Measurements from ENCODE around the gene SLC10A2. TPM values are rescaled to one million over a fixed set of nuclear protein-coding genes. Genes with fewer than 3 reads are reported as not detected.
A peak's percentile ranks its signal among the peaks of the same experiment; 100 is the strongest.

SLC10A2 gene
- total RNA-seq, 1 donor from 2014 or later = not detected

DNA sequence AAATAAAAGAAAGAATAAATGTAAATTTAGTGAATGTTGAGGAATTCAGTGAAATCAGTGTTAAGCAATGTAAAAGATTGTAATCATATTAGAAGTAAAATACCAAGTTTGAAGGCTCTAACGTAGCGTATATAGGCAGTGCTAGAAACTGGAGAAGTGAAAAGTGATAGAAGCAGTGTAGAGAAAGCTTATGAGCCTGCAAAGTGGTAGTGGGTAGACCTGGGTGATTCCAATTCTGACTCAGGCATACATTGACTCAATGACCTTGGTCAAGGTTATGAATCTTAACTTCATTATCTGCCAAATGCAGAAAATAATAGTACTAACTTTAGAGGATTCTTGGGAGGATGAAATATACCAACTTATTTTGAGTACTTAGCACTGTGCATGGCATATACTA lies 4.1 kb downstream of the SLC10A2 start:
- ATAC-seq (no peak), DNase-seq (ENCODE audit: missing footprints) (no peak)
- intact Hi-C loops (cut with DNase I) = no loop called here

DNA sequence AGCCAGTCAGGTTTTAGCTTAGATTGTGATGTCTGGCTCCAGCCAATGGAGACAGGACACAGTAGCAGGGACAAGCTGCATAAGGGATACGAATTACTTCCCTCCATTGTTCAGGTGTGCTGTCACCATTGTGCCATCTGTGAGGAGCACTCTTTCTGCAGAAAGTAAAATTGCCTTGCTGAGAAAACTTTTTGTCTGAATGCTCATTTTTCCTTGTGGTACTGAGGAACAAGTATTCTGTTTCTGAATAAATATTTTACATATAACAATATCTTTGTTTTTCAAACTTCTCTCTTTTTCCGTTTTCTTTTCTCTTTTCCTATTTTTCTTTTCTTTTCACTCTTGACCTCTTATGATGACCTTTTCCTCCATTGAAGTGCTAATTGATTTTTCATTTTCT lies 10.2 kb downstream of the SLC10A2 start:
- DNase-seq (ENCODE audit: missing footprints) (no peak), ATAC-seq (no peak)
- intact Hi-C loops (cut with DNase I) = no loop called here

DNA sequence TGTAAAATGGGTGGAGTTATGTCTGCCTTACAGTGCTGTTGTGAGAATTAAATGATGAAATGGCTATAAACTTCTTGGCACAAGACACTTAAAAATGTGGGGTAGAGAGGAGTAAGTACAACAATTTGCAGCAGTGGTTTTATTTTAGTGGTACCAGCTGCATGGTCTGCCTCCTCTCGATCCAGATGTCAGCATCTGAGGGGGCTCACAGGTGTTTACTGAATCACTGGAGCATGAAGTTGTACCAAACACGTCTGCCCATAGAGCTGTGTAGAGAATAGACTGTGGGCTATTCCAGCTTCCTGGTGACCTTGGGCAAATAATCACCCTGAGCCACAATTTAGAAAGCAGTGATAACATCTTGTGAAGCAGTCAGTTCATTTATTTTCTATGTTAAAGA lies 11.1 kb downstream of the SLC10A2 start:
- ATAC-seq (no peak), DNase-seq (ENCODE audit: missing footprints) (no peak)
- intact Hi-C loops (cut with DNase I) = no loop called here

DNA sequence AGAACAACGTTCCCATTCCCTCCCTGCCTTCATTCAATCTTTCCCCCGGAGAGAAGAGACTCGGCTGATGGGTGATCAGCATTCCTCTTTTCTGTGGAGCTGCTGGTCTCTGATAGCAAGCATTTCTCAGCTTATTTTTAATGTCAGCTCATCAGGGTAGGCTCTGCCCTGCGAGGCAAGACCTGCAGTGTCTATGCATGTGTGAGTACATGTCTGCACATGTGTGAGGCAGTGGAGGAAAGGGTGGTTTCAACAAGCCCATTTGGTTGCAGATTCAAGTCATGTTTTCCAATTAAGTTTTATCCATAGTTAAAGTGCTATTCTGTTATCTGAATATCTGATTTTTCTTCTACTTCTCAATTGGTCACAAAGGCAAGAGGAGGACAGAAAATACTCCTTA lies 19.5 kb downstream of the SLC10A2 start:
- intact Hi-C loops (cut with DNase I) = no loop called here
- no peak for ATAC-seq
- no peak for DNase-seq (ENCODE audit: missing footprints)

DNA sequence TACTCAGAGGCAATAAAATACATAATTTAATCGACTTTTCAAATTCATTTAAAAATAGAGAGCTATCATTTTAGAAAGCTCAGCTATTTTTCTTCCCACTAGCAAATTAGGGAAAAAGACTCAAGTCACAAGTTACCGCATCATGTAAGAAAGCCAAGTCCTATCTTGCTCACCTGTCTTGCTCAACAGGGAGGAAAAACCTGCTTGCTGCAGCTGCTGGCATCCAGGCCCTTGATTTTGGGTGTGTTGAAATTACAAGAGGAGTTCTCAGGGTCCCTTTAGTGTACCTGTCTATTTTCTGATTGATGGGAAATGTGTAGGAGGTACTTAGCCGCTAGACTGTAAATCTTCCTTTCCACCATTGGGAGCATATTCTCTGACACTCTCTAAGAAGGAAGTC lies 22.2 kb downstream of the SLC10A2 start:
- intact Hi-C loops (cut with DNase I) = no loop called here
- ATAC-seq (no peak), DNase-seq (ENCODE audit: missing footprints) (no peak)

DNA sequence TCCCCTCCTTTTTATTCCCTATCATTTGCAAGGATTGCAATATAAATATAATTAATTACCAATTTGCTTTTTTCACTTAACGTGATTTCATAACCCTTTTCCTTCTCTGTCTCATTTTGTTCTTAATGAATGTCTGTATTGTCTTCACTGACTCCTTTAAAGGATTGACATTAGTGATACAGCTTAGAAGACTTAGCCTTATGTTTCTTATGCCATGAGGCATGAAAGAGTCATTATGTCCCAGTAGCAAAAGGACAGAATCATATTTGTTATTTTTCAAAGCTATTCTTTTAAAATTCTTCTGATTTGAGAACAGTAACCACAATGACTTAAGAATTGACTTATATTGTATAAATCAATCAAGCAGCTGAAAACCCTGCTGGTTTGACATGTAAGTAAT lies 26.2 kb downstream of the SLC10A2 start:
- DNase-seq (ENCODE audit: missing footprints) = no peak
- no peak for ATAC-seq
- intact Hi-C loops (cut with DNase I) = no loop called here

DNA sequence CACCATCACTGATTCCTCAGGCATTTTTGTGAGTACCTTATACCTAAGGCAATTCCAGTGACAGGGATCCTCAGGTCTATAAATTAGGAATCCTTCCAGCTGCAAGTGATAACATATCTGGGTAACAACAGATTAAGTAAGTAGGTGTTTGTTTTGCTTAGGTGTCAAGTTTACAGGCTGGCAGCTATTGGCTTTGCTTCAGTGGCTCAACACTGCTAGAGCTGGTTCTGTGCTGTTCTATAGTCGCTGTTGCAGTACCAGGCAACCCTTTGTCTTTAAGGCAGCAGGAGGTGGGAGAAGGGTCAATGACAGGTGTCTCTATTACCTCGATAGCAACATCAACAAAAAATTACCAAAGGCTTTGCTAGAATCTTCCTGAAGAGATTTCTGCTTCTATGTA lies 27.0 kb downstream of the SLC10A2 start:
- intact Hi-C loops (cut with DNase I) = no loop called here
- DNase-seq (ENCODE audit: missing footprints) (no peak), ATAC-seq (no peak)

DNA sequence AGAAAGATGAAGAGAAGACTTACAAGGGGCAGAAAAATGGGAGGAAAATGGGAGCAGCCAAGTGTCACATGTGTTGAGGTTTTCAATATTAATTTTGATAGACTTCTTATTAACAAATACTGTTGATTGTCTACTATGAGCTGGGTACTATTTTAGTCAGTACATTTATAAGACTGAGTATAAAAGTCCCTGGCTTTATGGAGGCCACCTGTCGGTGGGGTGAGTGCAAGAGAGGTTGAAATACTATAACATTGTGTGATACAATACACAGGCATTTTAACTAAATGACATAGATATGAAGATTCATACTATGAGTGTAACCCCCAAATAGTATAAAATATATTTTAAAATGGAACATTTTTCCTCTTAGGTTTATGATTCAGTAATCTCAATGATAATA lies 29.9 kb downstream of the SLC10A2 start:
- DNase-seq (ENCODE audit: missing footprints) = no peak
- ATAC-seq = no peak
- intact Hi-C loops (cut with DNase I) = no loop called here

DNA sequence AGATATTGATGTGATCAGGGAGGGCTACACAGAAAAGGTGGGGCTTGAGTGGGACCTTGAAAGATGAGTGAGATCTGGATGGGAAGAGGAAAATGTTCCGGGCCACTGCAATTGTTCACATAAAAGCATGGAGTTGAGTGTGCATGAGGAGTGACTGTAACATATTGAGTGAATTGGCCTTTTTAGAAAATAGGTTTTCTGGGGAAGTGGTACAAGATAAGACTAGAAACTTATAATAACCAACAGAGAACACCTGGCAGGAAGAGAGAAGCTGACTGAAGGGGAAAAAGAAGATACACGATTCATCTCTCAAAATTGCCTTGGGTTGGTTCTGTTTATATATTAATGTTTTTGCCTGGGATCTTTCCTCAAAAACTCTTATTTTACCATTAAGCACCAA lies 32.2 kb downstream of the SLC10A2 start:
- intact Hi-C loops (cut with DNase I) = no loop called here
- no peak for ATAC-seq
- DNase-seq (ENCODE audit: missing footprints) = no peak

DNA sequence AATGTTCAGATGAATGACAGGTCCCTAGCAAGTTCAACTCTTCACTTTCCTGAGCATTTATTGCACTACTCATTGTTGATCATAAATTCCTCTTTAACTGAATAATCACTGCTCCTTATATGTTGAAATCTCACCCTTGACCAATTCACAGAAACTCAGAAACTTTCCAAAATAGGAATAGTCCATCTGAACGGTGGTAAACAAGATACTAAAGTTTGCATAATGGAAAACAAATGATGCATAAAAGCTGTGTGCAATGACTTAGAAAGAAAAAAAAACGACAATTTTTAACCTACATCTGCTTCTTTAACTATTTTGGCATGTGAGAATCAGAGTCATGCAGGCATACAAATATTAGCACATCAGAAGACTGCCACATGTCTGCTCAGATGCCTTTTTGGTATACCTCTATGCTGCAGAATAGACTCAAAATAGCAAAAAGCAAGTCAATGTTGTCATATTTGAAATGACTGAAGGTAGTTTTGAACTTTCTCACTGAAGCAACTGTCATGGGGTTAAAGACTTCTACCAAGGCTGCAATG lies 34.8 kb downstream of the SLC10A2 start:
- ATAC-seq (no peak), DNase-seq (ENCODE audit: missing footprints) (no peak)
- intact Hi-C loops (cut with DNase I) = no loop called here

DNA sequence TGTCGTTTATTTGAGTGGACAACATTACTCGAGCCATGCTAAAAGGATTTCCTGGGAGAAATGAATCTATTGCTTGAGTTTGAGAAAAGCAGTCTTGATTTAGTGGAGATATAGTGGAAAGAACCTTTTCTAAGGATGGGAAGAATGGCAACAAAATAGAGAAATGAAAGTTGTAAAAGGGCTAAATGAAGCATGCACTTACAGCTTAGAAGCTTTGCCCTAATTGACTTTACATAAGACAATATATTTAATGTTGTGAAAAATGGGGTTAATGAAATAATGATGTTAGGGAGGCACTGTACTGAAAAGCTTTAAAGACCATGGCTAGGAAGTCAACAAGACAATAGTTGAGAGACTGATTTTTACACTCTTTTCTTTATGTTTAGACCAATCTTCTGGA lies 35.4 kb downstream of the SLC10A2 start:
- no peak for ATAC-seq
- no peak for DNase-seq (ENCODE audit: missing footprints)
- intact Hi-C loops (cut with DNase I) = no loop called here

DNA sequence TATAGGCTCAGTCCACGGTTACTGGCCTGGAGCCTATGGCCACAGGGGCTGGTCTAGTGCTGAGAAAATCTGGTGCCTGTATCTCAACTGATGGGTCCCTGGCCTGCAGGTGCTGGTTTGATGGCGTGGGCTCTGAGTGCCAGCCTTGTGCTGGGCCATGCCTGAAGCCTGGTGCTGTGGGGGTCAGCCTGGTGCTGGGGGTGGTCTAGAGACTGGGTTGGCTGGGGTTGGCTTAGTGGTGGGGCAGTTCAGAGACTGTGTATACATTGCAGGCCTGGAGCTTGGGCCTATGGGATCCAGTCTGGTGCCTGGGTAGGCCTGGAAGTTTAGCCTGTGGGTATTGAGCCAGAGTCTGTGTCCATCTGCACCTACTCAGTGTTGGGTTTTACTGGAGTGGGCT lies 36.4 kb downstream of the SLC10A2 start:
- ATAC-seq (no peak), DNase-seq (ENCODE audit: missing footprints) (no peak)
- intact Hi-C loops (cut with DNase I) = no loop called here

DNA sequence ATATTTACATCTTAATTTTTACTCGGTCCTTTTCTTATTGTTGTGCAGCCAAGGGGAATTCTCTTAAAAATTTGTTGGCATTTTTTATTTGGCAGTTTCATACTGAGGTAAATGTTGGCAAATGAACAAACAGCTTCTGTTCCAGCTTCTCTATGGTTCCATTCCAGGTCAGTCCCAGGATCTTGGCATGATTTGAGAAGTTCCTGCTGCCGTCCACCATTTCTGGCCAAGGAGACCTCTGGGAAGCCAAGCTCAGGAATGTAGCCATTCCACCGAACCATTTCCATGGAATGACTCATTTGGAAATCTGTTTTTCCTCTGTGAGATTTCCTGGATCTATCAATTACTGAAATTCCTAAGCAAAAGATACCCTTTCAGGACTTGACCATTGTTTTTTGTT lies 43.9 kb downstream of the SLC10A2 start:
- DNase-seq (ENCODE audit: missing footprints) (no peak), ATAC-seq (no peak)

DNA sequence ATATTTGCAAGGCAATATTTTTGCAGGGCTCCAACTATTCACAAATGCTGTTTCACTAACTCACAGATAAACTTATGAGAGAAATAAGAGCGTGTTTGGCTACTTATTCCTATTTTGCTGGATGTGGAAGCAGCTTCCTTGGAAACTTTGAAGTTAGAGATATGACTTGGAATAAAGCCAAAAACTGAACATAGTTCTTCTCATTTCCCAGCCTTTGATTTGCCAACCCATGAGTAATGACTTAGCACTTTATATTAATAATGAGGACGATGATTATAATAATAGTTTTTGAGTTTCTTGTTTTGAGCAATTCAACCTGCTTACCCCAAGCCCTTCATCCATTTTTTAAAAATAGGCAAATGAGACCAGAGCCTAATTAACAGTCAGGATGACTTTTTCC lies 47.7 kb downstream of the SLC10A2 start:
- intact Hi-C loops (cut with DNase I) = no loop called here
- ATAC-seq (no peak), DNase-seq (ENCODE audit: missing footprints) (no peak)

More for the DNA sequence above, 43.9 kb downstream of the SLC10A2 start:
- intact Hi-C loops (cut with DNase I) = no loop called here

DNA sequence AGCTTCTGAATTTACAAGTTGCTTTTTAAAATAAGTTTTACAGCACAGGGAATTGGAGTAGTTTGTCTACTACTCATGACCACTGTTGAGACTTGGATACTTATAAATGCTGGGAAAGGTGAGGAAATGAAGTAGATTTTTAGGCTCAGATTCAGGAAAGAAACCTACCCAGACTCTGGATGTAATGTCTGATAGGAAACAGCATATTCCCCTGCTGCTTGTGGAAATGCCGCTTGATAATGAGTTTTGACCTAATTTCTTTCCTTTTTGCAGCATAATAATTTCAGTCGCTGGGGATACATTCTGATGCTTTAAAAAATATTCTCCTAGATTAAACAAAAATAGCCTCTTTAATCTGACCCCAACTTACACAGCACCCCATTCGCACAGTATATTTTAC lies 53.6 kb downstream of the SLC10A2 start:
- DNase-seq (ENCODE audit: missing footprints) (no peak), ATAC-seq (no peak)
- intact Hi-C loops (cut with DNase I) = no loop called here

DNA sequence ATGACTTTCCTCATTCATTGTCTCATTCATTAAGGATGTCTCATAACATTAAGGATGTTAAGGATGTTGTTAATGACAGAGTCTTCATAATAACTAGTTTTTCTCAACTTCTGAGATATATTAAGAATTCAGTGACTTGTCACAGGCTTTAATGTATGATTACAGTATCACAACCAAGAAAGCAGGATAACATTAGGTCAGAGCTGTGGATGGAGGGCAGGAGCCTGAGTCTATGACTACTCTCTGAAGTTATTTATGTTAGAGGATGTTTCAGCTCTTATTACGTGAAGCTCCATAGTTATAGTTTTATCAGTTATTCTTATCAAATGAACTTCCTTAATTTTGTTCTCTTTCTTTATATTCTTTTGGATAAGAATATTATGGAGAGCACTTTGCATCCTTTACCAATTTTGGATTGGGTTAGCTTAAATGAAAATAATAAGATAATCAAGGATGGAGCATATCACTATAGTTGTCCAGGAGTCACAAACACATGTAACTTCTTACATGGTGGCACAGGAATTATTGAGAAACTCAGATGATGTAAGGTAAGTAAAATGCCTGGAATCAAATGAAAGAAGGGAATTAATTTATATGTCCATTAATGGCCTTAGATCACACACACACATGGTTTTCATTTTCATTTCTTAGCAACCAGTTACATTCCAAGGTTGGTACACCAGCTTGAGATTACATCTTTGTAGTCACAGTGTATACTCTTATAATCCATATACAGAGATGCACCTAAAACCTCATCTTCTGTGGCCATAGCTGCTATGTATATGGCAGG lies 57.0 kb downstream of the SLC10A2 start:
- intact Hi-C loops (cut with DNase I) = no loop called here
- ATAC-seq (no peak), DNase-seq (ENCODE audit: missing footprints) (no peak)

DNA sequence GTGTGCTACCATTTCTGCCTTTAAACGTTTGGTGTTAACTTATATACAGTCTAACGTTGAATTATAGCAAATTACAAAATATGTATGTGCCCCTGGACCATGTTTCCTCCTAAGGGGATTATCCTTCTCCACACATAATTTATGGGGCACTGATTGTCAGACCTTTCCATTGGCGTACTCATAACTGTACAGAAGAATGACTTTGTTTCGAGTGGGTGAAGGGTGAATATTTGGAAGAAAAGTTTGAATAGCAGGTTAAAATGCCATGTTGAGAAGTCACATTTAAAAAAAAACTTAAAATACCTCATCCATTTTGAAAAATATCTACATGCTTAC lies 58.8 kb downstream of the SLC10A2 start:
- intact Hi-C loops (cut with DNase I) = no loop called here
- ATAC-seq = no peak
- no peak for DNase-seq (ENCODE audit: missing footprints)

DNA sequence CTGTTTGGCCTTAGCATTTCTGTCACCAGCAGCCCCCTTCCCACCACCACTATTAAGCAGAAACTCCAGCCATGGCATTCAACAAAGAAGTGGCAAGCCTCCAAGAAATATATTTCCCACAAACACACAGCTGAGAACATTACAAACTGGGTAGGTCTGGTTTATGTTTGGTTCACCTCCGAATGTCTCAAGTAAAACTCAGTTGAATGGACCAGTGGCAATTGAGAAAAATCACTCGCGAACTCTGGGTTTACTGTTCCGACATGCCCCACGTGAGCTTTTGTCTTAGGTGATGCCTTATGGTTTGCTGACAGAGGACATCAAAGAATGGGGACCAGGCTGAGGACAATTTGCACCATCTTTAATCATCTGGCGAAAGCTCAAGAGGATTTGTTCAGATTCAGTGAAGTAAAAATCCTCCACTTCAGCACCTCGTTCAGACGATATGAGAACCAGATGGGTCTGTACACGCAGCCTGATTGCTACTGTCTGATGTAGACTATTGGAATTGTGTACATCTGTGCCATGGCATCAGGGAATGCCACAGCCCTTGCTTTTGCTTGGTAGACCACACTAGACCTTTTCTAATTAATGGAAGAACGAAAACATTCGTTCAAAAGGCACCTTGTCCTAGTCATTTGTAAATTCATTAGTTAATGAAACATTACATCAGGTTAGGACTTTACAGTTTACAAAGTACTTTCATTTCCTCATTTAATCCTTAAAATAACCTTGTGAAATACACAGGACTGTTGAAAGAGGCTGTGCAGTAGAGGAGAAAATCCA lies 59.4 kb downstream of the SLC10A2 start:
- ATAC-seq = peak; percentile 75
- DNase-seq (ENCODE audit: missing footprints) = no peak
- intact Hi-C loops (cut with DNase I) = no loop called here

DNA sequence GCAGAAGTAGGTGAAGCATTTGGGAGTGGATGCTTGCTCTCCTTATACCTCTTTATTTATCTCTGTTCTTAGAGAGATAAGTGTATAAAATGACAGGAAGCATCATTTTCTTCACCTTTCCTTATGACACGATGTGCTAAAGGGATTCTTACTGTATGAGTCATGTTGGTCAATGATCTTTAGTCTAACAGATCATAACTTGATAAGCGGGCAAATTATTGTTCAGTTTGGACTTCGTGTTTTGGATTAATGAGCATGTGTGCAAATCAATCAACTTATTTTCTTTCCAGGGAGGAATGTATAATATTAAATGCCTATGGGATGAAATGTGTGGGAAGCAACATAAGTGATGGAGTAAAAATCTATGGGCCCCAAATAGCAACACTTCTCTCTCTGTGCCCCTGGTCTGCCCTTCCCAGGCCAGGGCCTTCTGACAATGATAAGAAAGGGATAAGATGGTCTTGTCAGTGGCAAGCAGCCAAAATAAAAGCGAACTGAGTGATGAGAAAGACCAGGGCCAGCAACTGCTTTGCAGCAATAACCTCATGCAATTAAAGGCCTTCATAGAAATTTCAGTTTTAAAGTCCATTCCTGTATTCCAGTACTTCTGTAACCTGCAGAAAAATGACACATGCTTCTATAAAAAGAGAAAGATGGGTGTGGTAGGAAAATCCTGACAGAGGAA lies 61.4 kb downstream of the SLC10A2 start:
- intact Hi-C loops (cut with DNase I) = no loop called here
- ATAC-seq = peak; percentile 58
- DNase-seq (ENCODE audit: missing footprints) = no peak

DNA sequence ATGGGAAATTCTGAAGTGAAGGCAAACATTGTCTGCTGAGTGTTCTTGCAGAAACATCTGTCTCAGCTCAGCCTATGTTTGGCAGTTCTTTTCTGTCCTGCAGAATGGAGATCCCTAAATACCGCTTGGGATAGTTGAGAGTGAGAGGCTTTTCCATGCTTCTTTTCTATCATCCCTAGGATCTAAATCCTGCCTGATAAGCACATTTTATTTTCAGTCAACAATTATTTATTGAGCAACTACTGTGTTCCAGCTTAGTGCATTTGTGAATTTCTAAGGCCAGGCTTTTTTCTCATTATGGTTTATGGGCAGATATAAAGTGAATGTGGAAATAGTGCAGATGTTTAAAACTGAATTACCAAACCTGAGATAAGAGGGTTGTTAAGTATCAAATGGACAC lies 62.6 kb downstream of the SLC10A2 start:
- ATAC-seq (no peak), DNase-seq (ENCODE audit: missing footprints) (no peak)
- intact Hi-C loops (cut with DNase I) = no loop called here
